ENCODE measurements around the gene ALMS1.
"Not testable (repeated sequence)": the region's sequence is repeated elsewhere in the genome, so short reads cannot be mapped to it uniquely, and the experiment has no call there.

Gene ALMS1

GRCh38 chr2:73624036-73624435 lies 238.4 kb downstream of the ALMS1 start:
- not testable (repeated sequence) for DNase-seq

- not testable (repeated sequence) for DNase-seq
Measured at GRCh38 chr2:73624625-73625024, 239.0 kb downstream of the ALMS1 start.

GRCh38 chr2:73626237-73626636 lies 240.6 kb downstream of the ALMS1 start:
- DNase-seq = not testable (repeated sequence)

DNA sequence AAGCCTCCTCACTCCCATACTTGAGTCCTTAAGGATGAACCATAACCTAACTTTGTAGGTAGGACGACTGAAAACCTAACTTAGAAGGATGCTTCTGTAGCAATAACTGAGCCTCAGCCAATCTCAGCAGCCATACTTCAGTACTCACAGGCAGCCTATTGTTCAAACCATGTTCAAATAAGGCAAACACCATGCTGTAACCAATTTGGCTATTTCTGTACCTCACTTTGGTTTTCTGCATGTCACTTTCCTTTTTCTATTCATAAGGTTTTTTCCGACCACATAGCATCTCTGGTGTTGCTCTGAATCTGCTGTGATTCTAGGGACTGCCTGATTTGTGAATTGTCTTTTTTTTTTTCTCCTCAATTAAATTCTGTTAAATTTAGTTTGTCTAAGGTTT lies 242.9 kb downstream of the ALMS1 start:
- DNase-seq = not testable (repeated sequence)

GRCh38 chr2:73630662-73631266 lies 245.1 kb downstream of the ALMS1 start:
- DNase-seq = not testable (repeated sequence)

GRCh38 chr2:73636977-73637376 lies 251.3 kb downstream of the ALMS1 start:
- DNase-seq = not testable (repeated sequence)

DNA sequence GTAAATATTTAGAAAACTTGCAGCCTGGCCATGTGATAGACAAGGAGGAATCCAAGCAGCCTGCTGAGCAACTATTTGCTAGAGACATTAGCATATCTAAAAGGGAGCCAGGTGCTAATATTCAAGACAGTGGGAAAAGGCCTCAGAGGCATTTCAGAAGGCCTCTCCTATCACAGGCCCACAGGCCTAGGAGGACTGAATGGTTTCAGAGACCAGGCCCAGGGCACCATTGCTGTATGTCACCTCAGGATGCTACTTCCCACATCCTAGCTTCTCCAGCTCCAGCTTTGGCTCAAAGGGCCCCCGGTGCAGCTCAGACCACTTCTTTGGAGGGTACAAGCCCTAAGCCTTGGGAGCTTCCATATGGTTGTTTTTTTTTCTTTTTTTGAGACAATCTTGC lies 252.8 kb downstream of the ALMS1 start:
- no peak for DNase-seq

DNA sequence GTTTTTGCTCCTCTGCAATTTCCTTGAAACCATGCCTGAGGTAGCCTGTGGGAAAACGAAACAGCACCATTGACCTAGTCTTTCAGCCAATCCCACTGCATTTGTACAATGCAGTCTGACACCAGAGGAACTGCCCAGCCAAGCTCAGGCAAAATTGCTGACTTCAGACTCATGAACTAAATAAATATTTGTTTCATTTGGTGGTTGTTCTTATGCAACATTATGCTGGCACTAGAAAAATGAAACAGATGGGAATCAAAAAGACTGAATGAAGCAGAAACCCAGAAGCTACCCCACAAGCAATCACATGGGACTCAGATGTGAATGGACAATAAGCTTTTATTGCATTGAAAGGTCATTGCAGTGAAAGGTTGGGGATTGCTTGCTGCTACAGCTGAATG lies 254.9 kb downstream of the ALMS1 start:
- no peak for DNase-seq

GRCh38 chr2:73640946-73641766 lies 255.5 kb downstream of the ALMS1 start:
- DNase-seq = no peak

DNA sequence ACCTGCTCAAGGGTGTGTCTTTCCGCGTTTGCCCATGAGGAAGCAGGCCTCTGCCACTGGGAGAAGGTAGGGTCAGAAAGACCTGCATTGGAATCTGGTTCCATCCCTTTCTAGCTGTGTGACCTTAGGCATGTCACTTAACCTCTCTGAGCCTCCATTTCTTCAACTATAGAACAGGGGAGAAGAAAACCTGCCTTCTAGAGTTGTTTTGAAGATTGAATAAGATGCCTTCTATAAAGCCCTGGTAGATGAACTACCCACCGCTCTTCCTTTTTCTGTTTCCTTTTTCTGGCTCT lies 256.1 kb downstream of the ALMS1 start:
- no peak for DNase-seq

- no peak for DNase-seq
Measured at GRCh38 chr2:73642338-73643018, 256.8 kb downstream of the ALMS1 start, which contains the start of gene NAT8. TSS of gene NAT8 (minus strand) at chr2:73642422. CDS start at chr2:73641628, 794 bp downstream.

GRCh38 chr2:73647690-73648089 lies 262.1 kb downstream of the ALMS1 start:
- DNase-seq = not testable (repeated sequence)

DNA sequence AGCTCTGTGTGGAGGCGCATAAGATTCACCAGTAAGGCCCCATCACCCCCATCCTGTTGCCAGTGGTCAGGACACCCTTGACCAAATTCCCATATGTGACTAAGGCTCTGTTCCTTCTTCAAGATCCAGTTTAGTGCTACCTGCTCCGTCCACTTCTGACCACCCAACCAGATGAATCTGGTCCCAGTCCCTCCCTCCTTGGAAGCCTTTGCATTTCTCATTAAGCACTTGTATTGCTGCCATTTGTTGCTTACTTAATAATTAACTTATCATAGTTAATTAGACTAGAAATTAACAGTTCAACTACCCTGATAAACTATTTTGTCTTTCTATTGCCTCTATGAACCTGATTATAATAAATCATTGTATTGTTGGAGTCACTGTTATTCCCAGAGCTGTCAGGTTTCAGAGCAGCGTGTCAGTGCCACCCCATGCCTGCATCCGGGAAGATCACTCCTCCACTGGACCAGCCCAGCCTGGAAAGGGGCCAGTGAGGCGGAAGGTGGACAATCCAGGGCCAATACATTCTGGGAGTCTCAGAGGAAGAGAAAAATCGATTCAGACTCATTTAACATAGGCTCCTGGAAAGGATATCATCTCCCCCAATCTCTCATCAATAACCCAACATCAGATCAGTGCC lies 266.1 kb downstream of the ALMS1 start:
- DNase-seq = no peak

DNA sequence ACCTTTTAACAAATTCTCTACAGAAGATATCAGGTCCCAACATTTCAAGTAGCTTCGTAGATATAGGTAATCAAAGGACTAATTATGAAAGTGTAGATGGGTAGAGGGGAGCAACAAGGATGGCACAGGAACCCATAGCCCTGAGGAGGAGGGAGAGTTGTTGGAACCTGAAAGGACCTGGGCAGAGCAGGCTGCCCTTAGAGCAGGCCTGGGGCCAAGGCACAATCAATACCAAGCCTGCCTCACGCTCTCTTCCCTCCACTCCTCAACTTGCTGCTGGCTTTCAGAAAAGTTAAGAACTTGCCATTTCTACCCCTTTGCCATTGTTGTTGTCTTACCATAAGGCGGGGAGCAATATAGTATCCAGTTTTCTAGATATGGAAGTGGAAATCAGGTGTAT lies 266.7 kb downstream of the ALMS1 start:
- no peak for DNase-seq

GRCh38 chr2:73654175-73654574 lies 268.5 kb downstream of the ALMS1 start:
- no peak for DNase-seq
